Heart left ventricle (tissue), 13 donors: ENCODE data around the gene CIRBP.

ENCODE experiments used
- CTCF ChIP-seq, 12 donors: fragments of 200-600 bp; sonication (generic) in 4 of 12; IDR thresholded peaks; one replicate each; pipeline versions ENCODE4 v1.5.0 to v1.8.0; 2018 to 2022; ENCODE audit warnings: antibody characterized with exemption in 12 of 12, mild to moderate bottlenecking in 5 of 12
- POLR2A ChIP-seq, 2 donors: fragments of 450-650 bp; IDR thresholded peaks; one replicate each; pipeline ENCODE4 v1.6.1; 2017; ENCODE audit warnings: antibody characterized with exemption in 2 of 2, mild to moderate bottlenecking in 2 of 2, moderate library complexity in 2 of 2
- donor health status: ischemic (EF 13 %, LVEDD 7.1; RV severe dilation, severe dysfunction).
- donor health status: DM: no; HTN: yes; CAD: no.
- donor health status: DM: no; HTN: no; CAD: no.
- donor health status: ischemic (EF 25% LVEDD 6.9; RV normal size, moderate dysfunction).
- donor health status: ischemic (EF 25% LVEDD 5.7; RV mildly dilated, moderate dysfunction).
- donor health status: ischemic (EF 35%, LVEDD 5.7; RV mildly dilated, moderate dysfunction).
- donor health status: nonischemic (EF 11% LVEDD 7.7; RV severe dilation, severe dysfunction).
- donor health status: DM: yes; HTN: yes; CAD: no.
- donor health status: PGD.
- donor health status: ischemic (EF 29% LVEDD 5.4; RV normal size, mild dysfunction).
- donor health status: nonischemic (EF 23%, LVEDD 6.1; RV moderate dilation, normal function).

- no peak for TF ChIP-seq CTCF (IDR thresholded peaks at IDR 0.05)
- no peak for TF ChIP-seq POLR2A (IDR thresholded peaks at IDR 0.05)
These were observed 8.9 kb downstream of the CIRBP start for GRCh38 chr19:1278074-1278473.
